Kidney (tissue), 22 donors: ENCODE measurements around the gene PCDHA12. TPM values are rescaled to one million over a fixed set of nuclear protein-coding genes. Genes with fewer than 3 reads are reported as not detected.
"Not testable (repeated sequence)": the region's sequence is repeated elsewhere in the genome, so short reads cannot be mapped to it uniquely, and the experiment has no call there.

Experiments used
- DNase-seq, 5 donors: peaks; one replicate each; pipeline ENCODE4 v3.0.0-alpha.2; 2013 to 2020
- FAIRE-seq: peaks from 2 replicates; lab custom pipeline; 2012; peaks lifted over from hg19 to GRCh38; lab: Jason Lieb, UNC
- H3K27ac ChIP-seq, 2 donors: one replicate each; pipeline ENCODE4 v1.7.0; 2013; ENCODE audit warnings: low read depth in 2 of 2, low read length in 2 of 2, inconsistent platforms in 1 of 2
- H3K27me3 ChIP-seq: one replicate; pipeline ENCODE4 v1.7.1; 2013; ENCODE audit warnings: low read length, inconsistent platforms; ENCODE audit not compliant: control insufficient read depth, insufficient read depth
- H3K36me3 ChIP-seq, 3 donors: one replicate each; pipeline versions ENCODE4 v1.7.0 to v1.7.1; 2013; ENCODE audit warnings: low read length in 3 of 3, control low read depth in 1 of 3, inconsistent platforms in 1 of 3; ENCODE audit not compliant: insufficient read depth in 3 of 3, control insufficient read depth in 2 of 3
- H3K4me1 ChIP-seq, 3 donors: one replicate each; pipeline versions ENCODE4 v1.7.0 to v1.7.1; 2013; ENCODE audit warnings: low read length in 3 of 3, inconsistent platforms in 1 of 3, low read depth in 1 of 3; ENCODE audit not compliant: control insufficient read depth in 2 of 3, insufficient read depth in 2 of 3
- H3K4me3 ChIP-seq, 3 donors: one replicate each; pipeline versions ENCODE4 v1.7.0 to v1.8.1; 2013; ENCODE audit warnings: low read length in 3 of 3, control low read depth in 1 of 3, inconsistent platforms in 1 of 3
- H3K9ac ChIP-seq, 3 donors: one replicate each; pipeline versions ENCODE4 v1.7.0 to v1.7.1; 2013; ENCODE audit warnings: low read length in 3 of 3, control low read depth in 1 of 3, inconsistent platforms in 1 of 3
- H3K9me3 ChIP-seq, 3 donors: one replicate each; pipeline versions ENCODE4 v1.7.0 to v1.7.1; 2013; ENCODE audit warnings: low read length in 3 of 3, control low read depth in 1 of 3, inconsistent platforms in 1 of 3; ENCODE audit not compliant: control insufficient read depth in 2 of 3, insufficient read depth in 1 of 3
- CTCF ChIP-seq: IDR thresholded peaks from 3 replicates; pipeline ENCODE4 v1.5.1; 2012; ENCODE audit warnings: mild to moderate bottlenecking, moderate library complexity, borderline replicate concordance; ENCODE audit not compliant: insufficient read depth; ENCODE audit errors: extremely low read depth
- intact Hi-C: fragments of 100-400 bp; cut with DNase I; formaldehyde crosslinking; loops from one replicate; pipeline ENCODE4 v1.11.1; 2022
- long read RNA-seq, 10 donors: library from polyadenylated mRNA in 1 of 10; unstranded in 1 of 10; transcript quantifications; one replicate each; pipeline ENCODE4 v2.0.0 and lab custom pipeline, GENCODE V29; 2021 to 2026
- polyA plus RNA-seq: library from polyadenylated mRNA; stranded (reverse); fragments of 350-450 nt; fragmentation: Illumina TruSeq; extraction: RNeasy Lipid Tissue Mini Kit (QIAGEN cat#74804); gene quantifications from one replicate; pipeline ENCODE4 v1.2.3, GENCODE V29; 2014; ENCODE audit warnings: low read depth, low replicate concordance; ENCODE audit not compliant: insufficient read depth
- total RNA-seq: library from RNA; stranded (reverse); fragmentation: NEBNext Ultra II Directional; extraction: Animal tissue kit (Norgen Biotek cat#: 25700); gene quantifications from one replicate; pipeline ENCODE4 v1.2.1, GENCODE V29; 2021
- donor health status: control.
- donor health status: control.
- donor health status: control.
- donor health status: control.
- donor health status: control.
- donor health status: DM: yes; HTN: yes; CAD: no.
- donor health status: Normal renal cell carcinoma (clear cell type).

PCDHA12 gene
- total RNA-seq (5.2 TPM), polyA plus RNA-seq (1.1 TPM)
- long read RNA-seq, donor 1 = 0 reads
- long read RNA-seq, donor 2 = 0 reads
- long read RNA-seq, donor 3 = 0 reads
- long read RNA-seq, donor 4 = 0 reads
- long read RNA-seq, donor 5 = 0 reads
- long read RNA-seq, donor 6 = 0 reads
- long read RNA-seq, donor 7, partial matches to known transcripts = 0 of 1 reads
- long read RNA-seq, donor 7, other reads (novel, unspliced or antisense) = 0 of 1 reads
- long read RNA-seq, donor 8 = 0 reads
- long read RNA-seq, donor 9 = 0 reads
- long read RNA-seq, donor 10 = 0 reads

- Histone ChIP-seq H3K9ac (no peak within 1 kb of the TSS), H3K9me3 (peaks cover 0 to 8% (median 2%) of the 10 kb centered on the region in 3 donors), H3K27ac (no peak within 1 kb of the TSS), H3K36me3 (no peaks in the 10 kb centered on the region), H3K4me1 (no peaks in the 10 kb centered on the region), H3K27me3 (no peaks in the 10 kb centered on the region), H3K4me3 (peak within 1 kb of the TSS in 1 of 3 donors; percentile 52)
- intact Hi-C loops = no loop called here
- TF ChIP-seq CTCF = no peak
- DNase-seq (no peak), FAIRE-seq (no peak)
Observed at GRCh38 chr5:140875085-140876065, at the start of gene PCDHA12. Gene PCDHA12, plus strand, starts transcription at chr5:140875308. Its CDS starts 165 bp downstream, at chr5:140875473.

DNA sequence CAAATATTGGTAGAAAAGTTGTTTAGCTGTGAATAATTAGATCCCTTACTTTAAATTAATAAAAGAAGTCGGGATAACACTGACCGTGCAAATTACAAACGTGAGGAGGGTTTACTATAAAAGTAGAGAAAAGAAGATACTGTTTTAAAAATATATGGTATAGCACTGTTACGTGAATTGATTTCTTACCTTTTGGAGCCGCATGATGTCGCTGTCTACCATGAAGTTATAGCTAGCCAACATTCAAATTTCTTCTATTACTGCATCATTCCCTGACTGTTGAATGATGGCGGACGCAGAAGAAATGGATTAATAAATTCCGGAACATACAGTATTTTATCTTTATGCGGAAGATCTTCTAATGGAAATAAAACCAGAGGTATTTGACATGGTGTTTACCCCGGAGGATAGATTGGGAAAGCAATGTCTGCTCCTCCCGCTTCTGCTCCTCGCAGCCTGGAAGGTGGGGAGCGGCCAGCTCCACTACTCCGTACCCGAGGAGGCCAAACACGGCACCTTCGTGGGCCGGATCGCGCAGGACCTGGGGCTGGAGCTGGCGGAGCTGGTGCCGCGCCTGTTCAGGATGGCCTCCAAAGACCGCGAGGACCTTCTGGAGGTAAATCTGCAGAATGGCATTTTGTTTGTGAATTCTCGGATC lies 47.3 kb upstream of the PCDHA12 start, which contains the start of gene PCDHA6:
PCDHA6 (plus strand) TSS at position 257 of the 658 bp plus-strand sequence; CDS start at position 389, 132 bp downstream.
- H3K4me3 ChIP-seq = peak within 1 kb of the TSS in 2 of 3 donors; percentile 7 to 39
- intact Hi-C loops = no loop called here
- DNase-seq = peak in 1 of 5 donors; percentile 5
- H3K9ac ChIP-seq = no peak within 1 kb of the TSS
- no peaks in the 10 kb centered on the region for H3K9me3 ChIP-seq
- FAIRE-seq = no peak
- H3K4me1 ChIP-seq = no peaks in the 10 kb centered on the region
- H3K27me3 ChIP-seq = no peaks in the 10 kb centered on the region
- no peaks in the 10 kb centered on the region for H3K36me3 ChIP-seq
- H3K27ac ChIP-seq = no peak within 1 kb of the TSS
- no peak for TF ChIP-seq CTCF

DNA sequence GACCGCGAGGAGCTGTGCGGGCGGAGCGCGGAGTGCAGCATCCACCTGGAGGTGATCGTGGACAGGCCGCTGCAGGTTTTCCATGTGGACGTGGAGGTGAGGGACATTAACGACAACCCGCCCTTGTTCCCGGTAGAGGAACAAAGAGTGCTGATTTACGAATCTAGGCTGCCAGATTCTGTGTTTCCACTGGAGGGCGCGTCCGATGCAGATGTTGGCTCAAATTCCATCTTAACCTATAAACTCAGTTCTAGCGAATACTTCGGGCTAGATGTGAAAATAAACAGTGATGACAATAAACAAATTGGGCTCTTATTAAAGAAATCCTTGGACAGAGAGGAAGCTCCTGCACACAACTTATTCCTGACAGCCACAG lies 46.8 kb upstream of the PCDHA12 start:
- Histone ChIP-seq H3K4me1 (no peaks in the 10 kb centered on the region), H3K4me3 (peak overlapping the region in 2 of 3 donors; percentile 7 to 39), H3K27ac (no peak overlapping the region), H3K36me3 (no peaks in the 10 kb centered on the region), H3K9me3 (no peaks in the 10 kb centered on the region), H3K27me3 (no peaks in the 10 kb centered on the region), H3K9ac (no peak overlapping the region)
- FAIRE-seq (no peak), DNase-seq (no peak)
- intact Hi-C loops = no loop called here
- no peak for TF ChIP-seq CTCF

- FAIRE-seq, H3K4me3 ChIP-seq: not testable (repeated sequence)
Observed at GRCh38 chr5:140829511-140830501, 45.3 kb upstream of the PCDHA12 start.

More at GRCh38 chr5:140829511-140830501, 45.3 kb upstream of the PCDHA12 start:
- H3K9ac ChIP-seq, H3K36me3 ChIP-seq, intact Hi-C loops, H3K27me3 ChIP-seq, H3K27ac ChIP-seq, DNase-seq, H3K4me1 ChIP-seq, H3K9me3 ChIP-seq: not testable (repeated sequence)
